ENCODE measurements around the gene BCL2. TPM values are rescaled to one million over a fixed set of nuclear protein-coding genes. Genes with fewer than 3 reads are reported as not detected.

BCL2 gene
- total RNA-seq, 2 experiments from 2014 or later, result 1.4 to 2.5 TPM

DNA sequence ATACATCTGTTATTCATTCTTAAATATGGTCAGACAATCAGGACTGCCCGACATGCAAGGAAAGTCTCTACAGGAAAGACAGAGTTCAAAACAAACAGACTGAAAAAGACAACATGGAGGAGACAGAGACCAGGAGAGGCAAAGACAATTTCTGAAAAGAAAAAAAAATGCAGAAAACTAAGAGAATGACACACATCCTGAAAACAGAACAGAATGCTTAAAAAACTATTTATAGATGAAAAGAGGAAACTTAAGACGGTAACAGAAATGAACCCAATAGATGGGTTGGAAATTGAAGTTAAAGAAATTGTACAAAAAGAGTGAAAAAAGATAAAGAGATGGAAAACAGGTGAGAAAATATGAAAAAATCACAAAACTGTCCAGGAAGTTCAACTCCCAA is 95.7 kb downstream of the BCL2 start:
- CTCF ChIA-PET (ENCODE audit: unreplicated experiment), result no interaction called here
- Histone ChIP-seq H4K20me1 (ENCODE audit: insufficient read depth, low read length) (no peaks in the 10 kb centered on the region), H3K4me3 (ENCODE audit: low read depth, low read length, poor library complexity, severe bottlenecking) (no peak overlapping the region), H3K9me2 (ENCODE audit: insufficient read depth, low read length) (no peaks in the 10 kb centered on the region), H3K9me3 (ENCODE audit: low read length) (no peaks in the 10 kb centered on the region), H3K4me2 (ENCODE audit: low read length) (no peak overlapping the region), H3K4me1 (ENCODE audit: insufficient read depth, low read length, poor library complexity, severe bottlenecking) (no peaks in the 10 kb centered on the region), H3K36me3 (ENCODE audit: insufficient read depth, low read length) (no peaks in the 10 kb centered on the region), H2AFZ (ENCODE audit: low read length) (no peak overlapping the region), H3K27ac (ENCODE audit: low read depth, low read length, poor library complexity, severe bottlenecking) (no peak overlapping the region), H3K79me2 (ENCODE audit: insufficient read depth, low read depth, low read length) (no peaks in the 10 kb centered on the region)
- POLR2A ChIA-PET, result no interaction called here
- DNase-seq (ENCODE audit: low spot score), result no peak
- no TSS peak for BruUV-seq (replicated peaks)
- no peak for TF ChIP-seq CTCF (conservative IDR thresholded peaks at IDR 0.05; ENCODE audit: low read length)
- no peak for TF ChIP-seq EZH2phosphoT487 (IDR thresholded peaks at IDR 0.05; ENCODE audit: borderline replicate concordance, low read depth, low read length)
- intact Hi-C loops (cut with micrococcal nuclease; ENCODE audit: unreplicated experiment), result no loop called here

GRCh38 chr18:63220903-63221302 is 98.7 kb downstream of the BCL2 start:
- DNase-seq (ENCODE audit: low spot score), result no peak
- intact Hi-C loops (cut with micrococcal nuclease; ENCODE audit: unreplicated experiment), result no loop called here
- Histone ChIP-seq H3K4me2 (ENCODE audit: low read length) (no peak overlapping the region), H3K27ac (ENCODE audit: low read depth, low read length, poor library complexity, severe bottlenecking) (no peak overlapping the region), H3K79me2 (ENCODE audit: insufficient read depth, low read depth, low read length) (no peaks in the 10 kb centered on the region), H3K4me1 (ENCODE audit: insufficient read depth, low read length, poor library complexity, severe bottlenecking) (no peaks in the 10 kb centered on the region), H3K36me3 (ENCODE audit: insufficient read depth, low read length) (no peaks in the 10 kb centered on the region), H4K20me1 (ENCODE audit: insufficient read depth, low read length) (no peaks in the 10 kb centered on the region), H3K9me3 (ENCODE audit: low read length) (no peaks in the 10 kb centered on the region), H3K4me3 (ENCODE audit: low read depth, low read length, poor library complexity, severe bottlenecking) (no peak overlapping the region), H2AFZ (ENCODE audit: low read length) (no peak overlapping the region), H3K9me2 (ENCODE audit: insufficient read depth, low read length) (no peaks in the 10 kb centered on the region)
- ChIA-PET CTCF (ENCODE audit: unreplicated experiment) (no interaction called here), POLR2A (no interaction called here)
- BruUV-seq (replicated peaks), result no TSS peak
- TF ChIP-seq EZH2phosphoT487 (IDR thresholded peaks at IDR 0.05; ENCODE audit: borderline replicate concordance, low read depth, low read length), result no peak
- TF ChIP-seq CTCF (conservative IDR thresholded peaks at IDR 0.05; ENCODE audit: low read length), result no peak

DNA sequence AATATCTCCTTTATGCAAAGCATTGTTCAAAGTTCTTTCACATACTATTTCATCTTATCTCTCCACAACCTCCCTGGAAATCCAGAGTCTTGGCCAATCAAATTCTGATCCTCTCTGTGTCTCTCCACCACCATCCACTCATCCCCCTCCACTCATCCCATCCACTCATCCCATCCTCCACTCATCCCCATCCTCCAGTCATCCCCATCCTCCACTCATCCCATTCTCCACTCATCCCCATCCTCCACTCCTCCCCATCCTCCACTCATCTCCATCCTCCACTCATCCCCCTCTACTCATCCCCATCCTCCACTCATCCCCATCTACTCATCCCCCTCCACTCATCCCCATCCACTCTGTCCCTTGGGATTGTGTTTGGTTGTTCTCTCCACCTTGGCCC is 101.1 kb downstream of the BCL2 start:
- no peaks in the 10 kb centered on the region for H3K79me2 ChIP-seq (ENCODE audit: insufficient read depth, low read depth, low read length)
- no peak overlapping the region for H2AFZ ChIP-seq (ENCODE audit: low read length)
- POLR2A ChIA-PET, result no interaction called here
- H3K4me3 ChIP-seq (ENCODE audit: low read depth, low read length, poor library complexity, severe bottlenecking), result no peak overlapping the region
- no peak for DNase-seq (ENCODE audit: low spot score)
- no TSS peak for BruUV-seq (replicated peaks)
- no peak overlapping the region for H3K27ac ChIP-seq (ENCODE audit: low read depth, low read length, poor library complexity, severe bottlenecking)
- no peak overlapping the region for H3K4me2 ChIP-seq (ENCODE audit: low read length)
- H4K20me1 ChIP-seq (ENCODE audit: insufficient read depth, low read length), result no peaks in the 10 kb centered on the region
- no peaks in the 10 kb centered on the region for H3K9me3 ChIP-seq (ENCODE audit: low read length)
- no peaks in the 10 kb centered on the region for H3K4me1 ChIP-seq (ENCODE audit: insufficient read depth, low read length, poor library complexity, severe bottlenecking)
- TF ChIP-seq EZH2phosphoT487 (IDR thresholded peaks at IDR 0.05; ENCODE audit: borderline replicate concordance, low read depth, low read length) (no peak), CTCF (conservative IDR thresholded peaks at IDR 0.05; ENCODE audit: low read length) (no peak)
- no peaks in the 10 kb centered on the region for H3K9me2 ChIP-seq (ENCODE audit: insufficient read depth, low read length)
- H3K36me3 ChIP-seq (ENCODE audit: insufficient read depth, low read length), result no peaks in the 10 kb centered on the region
- CTCF ChIA-PET (ENCODE audit: unreplicated experiment), result no interaction called here
- intact Hi-C loops (cut with micrococcal nuclease; ENCODE audit: unreplicated experiment), result no loop called here
